Measurements from ENCODE around the gene ANP32A.

Gene ANP32A

GRCh38 chr15:68743256-68743655, 77.4 kb downstream of the ANP32A start:
- no peak for DNase-seq

DNA sequence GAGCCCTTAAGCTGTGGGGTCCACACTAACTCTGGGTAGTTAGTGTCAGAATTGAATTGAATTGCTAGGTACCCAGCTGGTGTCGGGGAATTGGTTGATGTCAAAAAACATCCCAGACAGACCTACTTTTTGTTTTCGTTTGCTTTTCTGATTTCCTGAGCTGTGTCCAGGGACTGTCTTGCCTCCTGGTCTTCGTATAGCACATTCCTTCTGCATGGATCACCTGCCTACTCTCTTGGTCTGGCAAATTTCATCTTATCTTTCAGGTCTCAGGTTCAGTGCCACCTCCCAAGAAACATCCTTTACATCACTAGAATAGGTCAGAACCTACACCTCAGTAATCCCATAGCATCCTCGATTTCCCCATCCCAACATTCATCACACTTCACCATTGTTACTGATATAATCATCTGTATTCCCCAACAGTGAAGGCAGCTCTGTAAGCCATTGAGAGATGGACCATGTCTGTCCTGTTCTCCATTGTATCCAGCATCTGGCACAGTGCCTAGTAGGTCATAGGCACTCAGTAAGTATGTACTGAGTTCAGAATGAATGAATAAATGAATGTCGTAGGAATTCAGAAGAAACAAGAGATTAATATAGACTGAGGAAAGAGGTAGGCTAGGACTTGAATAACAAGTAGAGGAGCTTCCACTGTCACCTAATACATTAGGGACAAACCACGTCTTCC, 81.2 kb downstream of the ANP32A start:
- no peak for DNase-seq

- no peak for DNase-seq
Observed at GRCh38 chr15:68735610-68736009, 85.1 kb downstream of the ANP32A start.

DNA sequence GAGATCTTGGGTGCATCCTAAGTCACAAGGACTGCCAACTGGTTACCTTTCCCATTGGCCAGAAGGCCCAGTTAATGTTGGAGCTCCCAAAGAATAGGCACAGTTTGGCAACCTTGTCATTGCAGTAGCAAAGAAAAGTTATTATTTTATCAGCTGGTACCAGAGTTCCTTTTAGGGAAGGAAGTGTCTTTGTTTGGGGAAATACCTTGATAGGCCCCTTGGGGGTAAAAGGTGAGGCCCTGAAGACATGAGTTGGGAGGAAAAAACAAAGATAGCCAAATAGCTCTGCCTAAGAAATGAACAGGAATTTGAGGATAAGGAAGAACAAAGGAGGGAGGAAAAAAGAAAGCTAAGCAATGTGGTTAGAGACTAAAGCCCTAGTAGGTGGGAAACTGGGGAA, 85.8 kb downstream of the ANP32A start:
- DNase-seq = no peak

GRCh38 chr15:68734352-68734751, 86.3 kb downstream of the ANP32A start:
- DNase-seq = no peak

- DNase-seq = peak; percentile 16
Observed at GRCh38 chr15:68733666-68734065, 87.0 kb downstream of the ANP32A start.

GRCh38 chr15:68732451-68732850, 88.2 kb downstream of the ANP32A start:
- DNase-seq = no peak

DNA sequence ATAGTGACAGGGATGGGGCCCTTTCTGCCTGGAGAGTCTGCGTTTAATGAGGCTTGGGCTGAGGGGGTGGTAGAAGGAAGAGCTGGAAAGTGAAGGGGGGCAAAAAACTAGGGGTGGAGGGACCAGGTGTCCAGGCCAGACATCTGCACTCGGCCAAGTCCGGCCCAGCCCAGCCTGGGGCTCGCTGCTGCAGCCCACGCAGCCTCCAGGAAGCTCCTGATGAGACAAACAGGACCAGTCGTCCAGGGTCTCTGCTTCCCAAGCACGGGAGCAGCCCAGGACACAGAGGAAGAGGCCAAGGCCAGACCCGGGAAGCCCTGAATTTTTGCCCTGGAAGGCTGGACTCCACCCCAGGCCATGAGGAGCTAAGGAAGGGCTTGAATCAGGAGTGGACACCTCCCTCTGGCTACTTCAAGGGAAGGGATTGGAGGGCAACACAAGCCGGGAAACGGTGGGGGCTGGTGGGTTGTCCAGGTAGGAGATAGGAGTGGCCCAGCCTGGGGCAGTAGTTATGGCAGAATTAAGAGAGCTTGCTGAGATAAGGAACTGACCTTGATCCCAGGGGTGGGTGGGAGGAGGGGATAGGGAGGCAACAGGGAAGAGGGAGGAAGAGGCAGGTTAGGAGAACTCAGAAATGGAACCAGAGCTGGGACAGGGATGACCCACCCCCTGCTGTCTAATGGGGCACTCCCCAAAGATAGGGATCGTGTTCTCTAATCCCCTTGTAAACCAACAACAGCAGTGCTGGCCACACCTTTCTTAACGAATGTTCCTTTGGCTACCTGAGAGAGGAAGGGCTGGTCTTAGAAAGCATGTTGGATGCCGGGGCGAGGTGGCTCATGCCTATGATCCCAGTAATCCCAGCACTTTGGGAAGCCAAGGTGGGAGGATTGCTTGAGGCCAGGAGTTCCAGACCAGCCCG, 89.5 kb downstream of the ANP32A start:
- DNase-seq = no peak

GRCh38 chr15:68730471-68730919, 90.2 kb downstream of the ANP32A start:
- peak; percentile 57 for DNase-seq

- peak; percentile 59 for DNase-seq
Observed at GRCh38 chr15:68729789-68730411, 90.8 kb downstream of the ANP32A start.

Measured in fibroblast of skin of scalp (primary cell).